Small intestine (tissue), 7 donors: ENCODE measurements around the gene HOXB3. TPM values are rescaled to one million over a fixed set of nuclear protein-coding genes. Genes with fewer than 3 reads are reported as not detected.

ENCODE experiments used
- DNase-seq, 2 donors: peaks; one replicate each; pipeline versions ENCODE4 v3.0.0 to v3.0.0-alpha.2; 2013
- FAIRE-seq: peaks from 2 replicates; lab custom pipeline; 2012; peaks lifted over from hg19 to GRCh38; lab: Jason Lieb, UNC
- H3K27ac ChIP-seq, 3 donors: one replicate each; pipeline ENCODE4 v1.5.1; 2013; ENCODE audit warnings: low read length in 2 of 3, mild to moderate bottlenecking in 2 of 3, control low read depth in 1 of 3, inconsistent platforms in 1 of 3, low read depth in 1 of 3, moderate library complexity in 1 of 3
- H3K27me3 ChIP-seq, 3 donors: one replicate each; pipeline ENCODE4 v1.6.1; 2013; ENCODE audit warnings: low read length in 3 of 3, inconsistent platforms in 1 of 3; ENCODE audit not compliant: control insufficient read depth in 3 of 3, insufficient read depth in 3 of 3
- H3K36me3 ChIP-seq, 3 donors: one replicate each; pipeline ENCODE4 v1.6.1; 2013; ENCODE audit warnings: low read length in 3 of 3, inconsistent platforms in 1 of 3, low read depth in 1 of 3, mild to moderate bottlenecking in 1 of 3, moderate library complexity in 1 of 3; ENCODE audit not compliant: control insufficient read depth in 3 of 3, insufficient read depth in 2 of 3
- H3K4me1 ChIP-seq, 3 donors: one replicate each; pipeline ENCODE4 v1.6.1; 2013; ENCODE audit warnings: low read length in 2 of 3, inconsistent platforms in 1 of 3, low read depth in 1 of 3, mild to moderate bottlenecking in 1 of 3, moderate library complexity in 1 of 3; ENCODE audit not compliant: control insufficient read depth in 3 of 3, insufficient read depth in 2 of 3
- H3K4me3 ChIP-seq, 3 donors: one replicate each; pipeline ENCODE4 v1.5.1; 2013; ENCODE audit warnings: low read length in 3 of 3, control low read depth in 1 of 3, inconsistent platforms in 1 of 3, low read depth in 1 of 3, mild to moderate bottlenecking in 1 of 3, moderate library complexity in 1 of 3
- H3K9me3 ChIP-seq, 2 donors: one replicate each; pipeline ENCODE4 v1.6.1; 2013; ENCODE audit warnings: low read depth in 1 of 2, low read length in 1 of 2; ENCODE audit not compliant: control insufficient read depth in 2 of 2, insufficient read depth in 1 of 2
- WGBS, 3 donors: extraction: QIAGEN DNeasy Blood & Tissue Kit; methylation state at CpG; one replicate each; pipeline ENCODE4 v1.1.7; 2013; 5-methylcytosine and 5-hydroxymethylcytosine counted together
- polyA plus RNA-seq, 4 donors: library from polyadenylated mRNA; stranded (reverse) in 3 of 4; unstranded in 1 of 4; fragments of 200-250 nt in 3 of 4; fragments of 120-200 nt in 1 of 4; gene quantifications; one replicate each; pipeline versions ENCODE4 v1.2.1 to v1.2.3, GENCODE V29; 2013
- donor health status: healthy with polysubstance abuse.
- donor health status: control.
- donor health status: control.
- donor health status: Bipolar disorder and iron deficiency.
- donor health status: healthy.

HOXB3 gene
- polyA plus RNA-seq, 4 donors = 1.4 to 19.6 (median 5.7) TPM; not detected in 1

- DNase-seq = no peak
- Histone ChIP-seq H3K9me3 (no peaks in the 10 kb centered on the region), H3K4me1 (peaks cover 0 to 26% (median 3%) of the 10 kb centered on the region in 3 donors), H3K36me3 (peaks cover 0 to 23% (median 0%) of the 10 kb centered on the region in 3 donors), H3K4me3 (no peak overlapping the region), H3K27me3 (peaks cover 0 to 87% (median 8%) of the 10 kb centered on the region in 3 donors), H3K27ac (peak overlapping the region in 2 of 3 donors; percentile 62 to 80)
- no peak for FAIRE-seq
- WGBS, 3 donors = 46 to 63% (median 58%) methylated on average over 6 of the region's 6 CpGs
These were observed 41.3 kb downstream of the HOXB3 start for GRCh38 chr17:48548523-48549280.

- H3K4me3 ChIP-seq = no peak overlapping the region
- WGBS, 3 donors = 32 to 48% (median 42%) methylated on average over 24 of the region's 24 CpGs
- peak in 1 of 2 donors; percentile 18 for DNase-seq
- no peaks in the 10 kb centered on the region for H3K9me3 ChIP-seq
- FAIRE-seq = no peak
- H3K4me1 ChIP-seq = peaks cover 0 to 26% (median 3%) of the 10 kb centered on the region in 3 donors
- H3K27ac ChIP-seq = peak overlapping the region in 2 of 3 donors; percentile 80 to 90
- peaks cover 0 to 25% (median 0%) of the 10 kb centered on the region in 3 donors for H3K36me3 ChIP-seq
- H3K27me3 ChIP-seq = peaks cover 0 to 88% (median 8%) of the 10 kb centered on the region in 3 donors
These were observed 42.1 kb downstream of the HOXB3 start for GRCh38 chr17:48547808-48548522.

- peaks cover 0 to 88% (median 8%) of the 10 kb centered on the region in 3 donors for H3K27me3 ChIP-seq
- H3K4me3 ChIP-seq = peak overlapping the region in 1 of 3 donors; percentile 16
- 37 to 43% (median 40%) methylated on average over 10 of the region's 10 CpGs for WGBS, 3 donors
- FAIRE-seq (no peak), DNase-seq (no peak)
- H3K4me1 ChIP-seq = peaks cover 0 to 22% (median 3%) of the 10 kb centered on the region in 3 donors
- H3K27ac ChIP-seq = peak overlapping the region; percentile 27 to 90 (median 74)
- H3K9me3 ChIP-seq = no peaks in the 10 kb centered on the region
- peaks cover 0 to 29% (median 0%) of the 10 kb centered on the region in 3 donors for H3K36me3 ChIP-seq
These were observed 42.9 kb downstream of the HOXB3 start for GRCh38 chr17:48546924-48547807.

- WGBS, 3 donors = 46 to 48% (median 48%) methylated on average over 10 of the region's 10 CpGs
- FAIRE-seq (no peak), DNase-seq (no peak)
- H3K4me3 ChIP-seq = peak overlapping the region in 1 of 3 donors; percentile 16
- peak overlapping the region; percentile 27 to 90 (median 74) for H3K27ac ChIP-seq
- H3K9me3 ChIP-seq = no peaks in the 10 kb centered on the region
- peaks cover 0 to 25% (median 0%) of the 10 kb centered on the region in 3 donors for H3K36me3 ChIP-seq
- peaks cover 0 to 19% (median 3%) of the 10 kb centered on the region in 3 donors for H3K4me1 ChIP-seq
- H3K27me3 ChIP-seq = peaks cover 0 to 88% (median 8%) of the 10 kb centered on the region in 3 donors
These were observed 43.7 kb downstream of the HOXB3 start for GRCh38 chr17:48546137-48546923.

- no peak overlapping the region for H3K4me3 ChIP-seq
- H3K36me3 ChIP-seq = peaks cover 0 to 22% (median 0%) of the 10 kb centered on the region in 3 donors
- H3K27me3 ChIP-seq = peaks cover 0 to 89% (median 5%) of the 10 kb centered on the region in 3 donors
- peak overlapping the region in 2 of 3 donors; percentile 90 to 94 for H3K27ac ChIP-seq
- DNase-seq = no peak
- peaks cover 0 to 16% (median 3%) of the 10 kb centered on the region in 3 donors for H3K4me1 ChIP-seq
- FAIRE-seq = no peak
- no peaks in the 10 kb centered on the region for H3K9me3 ChIP-seq
- 75 to 92% (median 85%) methylated on average over 1 of the region's 1 CpG for WGBS, 3 donors
These were observed 44.5 kb downstream of the HOXB3 start for GRCh38 chr17:48545539-48545938.

- H3K27me3 ChIP-seq = peaks cover 0 to 86% (median 0%) of the 10 kb centered on the region in 3 donors
- H3K4me3 ChIP-seq = peak within 1 kb of the TSS; percentile 59 to 71 (median 69)
- DNase-seq = no peak
- H3K27ac ChIP-seq = peak within 1 kb of the TSS; percentile 68 to 94 (median 90)
- no peaks in the 10 kb centered on the region for H3K9me3 ChIP-seq
- peaks cover 0 to 15% (median 3%) of the 10 kb centered on the region in 3 donors for H3K4me1 ChIP-seq
- no peak for FAIRE-seq
- H3K36me3 ChIP-seq = peaks cover 0 to 17% (median 0%) of the 10 kb centered on the region in 3 donors
- WGBS, 3 donors = 40 to 71% (median 47%) methylated on average over 12 of the region's 12 CpGs
These were observed 45.0 kb downstream of the HOXB3 start, which contains the start of gene HOXB2 for GRCh38 chr17:48545022-48545375. TSS of gene HOXB2 (minus strand) at chr17:48545109. CDS start at chr17:48544911, 198 bp downstream.

GRCh38 chr17:48544349-48545021, 45.6 kb downstream of the HOXB3 start:
- H3K4me3 ChIP-seq = peak overlapping the region; percentile 29 to 69 (median 59)
- H3K9me3 ChIP-seq = no peaks in the 10 kb centered on the region
- H3K27me3 ChIP-seq = peaks cover 0 to 88% (median 0%) of the 10 kb centered on the region in 3 donors
- FAIRE-seq = no peak
- H3K4me1 ChIP-seq = peaks cover 0 to 15% (median 3%) of the 10 kb centered on the region in 3 donors
- DNase-seq = peak in 1 of 2 donors; percentile 58
- H3K36me3 ChIP-seq = peaks cover 0 to 14% (median 0%) of the 10 kb centered on the region in 3 donors
- H3K27ac ChIP-seq = peak overlapping the region; percentile 68 to 94 (median 90)
- 8 to 21% (median 16%) methylated on average over 37 to 38 of the region's 38 CpGs for WGBS, 3 donors
